H4 (cell line): ENCODE measurements around the gene RALGAPA2. TPM values are rescaled to one million over a fixed set of nuclear protein-coding genes. Genes with fewer than 3 reads are reported as not detected.

Experiments
- DNase-seq: peaks from one replicate; pipeline ENCODE4 v3.0.0-alpha.2; 2015; ENCODE audit warnings: low spot score
- total RNA-seq: library from RNA; depleted of rRNA; stranded (reverse); fragments of >200 nt; shearing (Covaris generic); gene quantifications from 2 replicates; pipeline ENCODE4 v1.2.3, GENCODE V29; 2014

RALGAPA2 gene
- total RNA-seq, 1 experiment from 2014 or later = 4.5 TPM

DNA sequence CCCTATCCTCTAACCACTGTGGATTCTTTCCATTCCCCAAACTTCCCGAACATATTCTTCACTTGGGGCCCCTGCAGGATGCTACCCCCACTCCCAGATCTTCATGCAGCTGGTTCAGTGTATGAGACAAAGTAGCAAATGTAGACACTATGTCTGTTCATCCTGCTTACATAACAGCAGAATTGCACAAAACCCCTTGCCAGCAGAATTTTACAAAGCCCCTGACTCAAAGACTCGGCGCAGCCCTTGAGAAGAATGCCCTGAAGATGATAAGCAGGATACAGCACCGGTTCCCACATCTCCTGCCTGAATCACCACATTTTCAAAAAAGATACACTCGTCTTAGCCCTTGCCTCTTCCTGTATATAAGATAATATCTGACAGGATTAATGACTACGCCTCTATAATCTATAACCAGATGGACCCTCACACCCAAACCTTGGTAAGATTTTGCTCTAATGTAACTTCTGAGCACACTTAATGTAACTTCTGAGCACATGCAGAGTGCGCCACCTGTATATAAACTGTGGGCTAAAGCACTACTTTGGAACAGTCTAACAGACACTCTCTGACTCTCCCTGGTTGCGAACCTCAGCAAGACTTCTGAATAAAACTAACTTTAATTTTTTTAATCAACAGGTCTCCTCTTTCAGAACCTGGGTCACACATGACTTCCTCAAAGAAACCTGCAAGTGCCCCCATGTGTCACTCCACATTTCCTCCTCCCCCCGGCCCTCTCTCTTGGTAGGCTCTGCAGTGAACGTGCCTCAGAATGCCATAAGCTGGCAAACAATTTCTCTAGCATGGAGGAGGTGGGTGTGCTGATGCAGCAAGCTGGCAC is 28.7 kb downstream of the RALGAPA2 start:
- DNase-seq = no peak

DNA sequence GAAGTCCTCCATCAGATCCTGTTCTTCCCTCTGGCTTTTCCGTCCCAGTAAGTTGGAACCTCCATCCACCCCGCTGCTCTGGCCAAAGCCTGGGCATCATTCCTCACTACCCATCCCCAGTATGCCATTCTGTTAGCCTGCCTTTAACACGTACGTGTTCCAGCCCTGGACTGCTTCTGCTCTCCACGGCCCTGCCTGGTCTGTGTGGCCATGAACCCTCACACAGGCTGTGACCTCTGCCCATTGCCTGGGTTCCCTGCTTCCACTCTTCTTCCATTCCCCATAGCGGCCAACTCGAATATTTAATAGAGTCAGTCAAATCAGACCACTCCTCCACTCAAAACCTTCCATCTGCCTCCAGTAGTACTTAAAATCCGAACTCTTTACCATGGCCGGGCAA is 29.4 kb downstream of the RALGAPA2 start:
- no peak for DNase-seq

DNA sequence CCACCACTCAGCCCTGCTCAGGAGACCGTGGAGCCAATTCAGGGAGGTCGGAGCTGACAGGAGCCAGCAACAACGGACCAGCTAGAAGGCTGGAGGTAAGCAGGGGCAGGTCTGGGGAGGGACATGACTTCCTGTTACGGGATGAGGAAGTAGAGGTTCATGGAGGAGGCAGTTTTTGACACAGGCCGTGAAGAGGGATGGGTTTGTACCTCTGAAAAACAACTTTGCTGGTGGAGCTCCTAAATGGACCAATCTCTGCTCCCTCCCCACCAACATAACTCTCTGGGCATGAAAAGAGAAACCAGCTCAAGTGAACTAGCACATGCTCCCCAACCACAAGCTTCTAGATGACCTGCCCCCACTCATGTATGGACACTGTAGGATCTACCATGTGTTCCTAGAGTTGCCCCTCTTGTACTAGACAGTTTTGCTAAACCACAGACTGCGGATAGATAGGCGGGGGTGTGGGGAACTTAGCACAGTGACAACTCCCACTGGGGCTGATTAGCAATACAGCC is 31.4 kb downstream of the RALGAPA2 start:
- DNase-seq = no peak

DNA sequence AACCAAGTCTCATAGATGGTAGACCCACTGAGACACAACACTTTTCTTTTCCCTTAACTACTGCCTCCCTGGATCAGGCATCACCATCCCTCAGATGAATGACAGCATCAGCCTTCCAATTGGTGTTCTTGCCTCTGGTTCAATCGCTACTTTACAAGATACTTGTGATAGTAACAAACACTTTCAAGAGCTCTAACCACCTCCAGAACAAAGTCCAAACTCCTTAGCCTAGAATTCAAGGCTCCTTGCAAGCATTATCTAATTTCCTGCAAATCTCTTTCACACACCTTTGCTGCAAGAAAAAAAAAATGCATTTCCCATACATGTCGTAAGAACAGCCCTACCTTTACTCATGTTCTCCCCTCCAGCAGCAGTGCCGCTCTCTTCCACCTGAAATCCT is 33.1 kb downstream of the RALGAPA2 start:
- DNase-seq = no peak

DNA sequence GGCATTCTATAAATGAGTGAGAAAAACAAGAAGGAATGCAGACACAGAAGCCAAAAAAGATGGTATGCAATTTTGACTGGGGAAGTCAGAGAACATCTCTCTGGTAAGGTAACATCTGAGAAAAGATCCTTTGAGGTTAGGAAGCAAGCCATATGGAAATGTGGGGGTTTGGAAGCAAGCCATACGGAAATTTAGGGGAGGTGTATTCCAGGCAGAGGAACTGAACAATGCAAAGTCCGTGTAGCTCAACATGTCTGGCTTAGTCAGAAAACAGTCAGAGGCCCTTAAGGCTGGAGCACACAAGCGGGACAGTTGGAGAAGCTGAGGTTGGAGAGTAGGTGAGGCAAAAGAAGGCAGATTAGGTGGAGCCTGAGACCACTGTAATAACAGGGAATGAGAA is 35.3 kb downstream of the RALGAPA2 start:
- DNase-seq = no peak

DNA sequence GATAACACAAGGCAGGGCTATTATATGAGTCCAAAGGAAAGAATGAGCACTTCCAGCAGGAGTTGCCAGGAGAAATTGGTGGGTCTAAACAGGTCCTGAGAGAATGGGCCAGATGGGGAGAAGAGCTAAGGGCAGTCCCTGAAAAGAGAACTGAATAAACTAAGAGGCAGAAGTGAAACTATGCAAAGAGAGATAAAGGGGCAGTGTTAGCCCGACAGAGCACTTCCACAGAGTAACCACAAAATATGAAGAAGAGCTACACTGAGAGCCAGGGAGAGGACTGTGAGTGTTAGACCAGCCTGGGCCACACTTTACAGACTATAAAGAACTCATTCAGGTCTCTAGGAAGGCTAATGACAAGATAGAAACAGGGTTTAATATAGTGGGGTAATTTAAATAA is 43.8 kb downstream of the RALGAPA2 start:
- no peak for DNase-seq

DNA sequence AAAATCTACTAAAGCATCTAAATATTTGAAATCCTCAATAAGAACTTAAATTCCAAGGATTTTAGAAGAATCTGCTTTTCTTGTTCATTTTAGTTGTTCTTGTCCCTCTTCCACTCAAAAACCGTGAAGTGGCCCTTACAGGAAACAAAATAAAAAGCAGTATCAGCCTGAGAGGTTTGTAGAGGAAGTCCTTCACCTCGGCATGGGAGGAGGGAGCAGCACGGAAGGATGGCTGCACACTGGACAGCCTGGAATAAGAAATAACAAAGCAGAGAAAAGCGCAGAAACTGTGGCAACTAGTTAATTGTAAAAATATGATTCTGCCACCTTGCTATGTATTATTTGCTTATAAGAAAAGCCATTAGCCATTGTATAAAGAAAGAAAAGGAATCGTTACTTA is 46.1 kb downstream of the RALGAPA2 start:
- DNase-seq = no peak

DNA sequence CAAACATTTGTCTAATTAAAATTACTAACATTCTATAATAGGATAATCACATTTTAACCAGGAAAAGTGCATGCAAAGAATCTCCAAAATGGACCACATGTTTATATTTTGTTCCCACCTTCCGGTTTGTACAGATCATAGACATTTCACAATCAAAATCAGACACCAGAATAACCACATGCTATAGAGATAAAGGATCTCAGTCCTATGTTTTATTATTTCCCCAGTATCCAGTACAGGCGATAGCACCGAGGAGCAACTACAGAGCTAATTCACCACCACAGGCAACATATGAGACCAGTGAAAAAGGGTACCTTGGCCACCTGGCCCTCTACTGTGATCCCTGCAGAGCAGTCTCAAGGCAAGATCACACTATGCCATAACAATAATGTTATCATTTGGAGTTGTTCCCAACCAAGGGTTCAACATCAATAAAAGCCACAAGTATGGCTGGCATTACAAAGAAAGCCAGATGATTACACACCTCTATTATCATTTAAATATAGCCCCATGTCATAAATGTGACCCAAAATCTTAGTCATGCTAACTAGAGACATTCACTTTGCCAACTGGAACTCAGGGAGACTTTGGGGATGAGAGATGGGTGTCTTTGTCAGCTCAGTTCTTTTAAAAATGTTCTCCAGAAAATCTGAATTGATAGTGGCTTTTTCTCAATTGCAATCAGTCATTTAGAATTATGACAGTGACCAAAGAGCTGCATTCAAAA is 46.7 kb downstream of the RALGAPA2 start:
- no peak for DNase-seq

DNA sequence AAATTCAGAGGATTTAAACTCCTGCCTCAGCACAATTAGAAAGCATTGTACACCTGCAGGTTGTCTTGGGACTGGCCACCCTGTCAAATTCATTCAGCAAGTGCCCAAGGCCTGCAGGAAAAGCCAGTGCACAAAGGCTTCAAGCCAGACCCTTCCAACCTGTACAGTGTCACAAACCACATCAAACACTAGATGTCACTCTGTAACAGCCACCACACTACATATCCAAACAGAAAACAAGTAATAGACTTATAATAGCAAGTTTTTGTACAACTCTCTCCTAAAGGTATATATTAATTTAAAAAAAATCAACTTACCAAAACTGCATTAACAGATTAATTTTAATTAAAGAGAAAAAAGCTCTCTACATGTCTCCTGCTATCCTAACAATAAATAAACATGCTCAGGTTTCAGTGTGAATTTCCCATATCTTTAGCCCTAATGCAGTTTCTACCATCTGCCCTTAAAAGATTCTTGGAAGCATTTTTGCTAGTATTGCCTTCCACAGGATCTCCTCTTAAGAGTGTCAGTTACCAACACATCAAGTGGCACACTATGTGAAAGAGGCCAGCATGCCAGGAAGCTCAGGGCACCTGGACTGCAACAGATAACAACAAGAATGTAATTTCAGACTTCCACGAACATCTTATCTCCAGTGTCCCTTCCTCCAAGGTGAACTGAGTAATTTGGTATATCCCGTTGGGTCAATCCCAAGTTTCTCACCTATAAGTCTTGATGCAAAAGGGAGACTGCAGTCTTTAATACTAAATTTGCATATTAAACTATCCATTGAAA is 47.5 kb downstream of the RALGAPA2 start:
- DNase-seq = peak; percentile 57

DNA sequence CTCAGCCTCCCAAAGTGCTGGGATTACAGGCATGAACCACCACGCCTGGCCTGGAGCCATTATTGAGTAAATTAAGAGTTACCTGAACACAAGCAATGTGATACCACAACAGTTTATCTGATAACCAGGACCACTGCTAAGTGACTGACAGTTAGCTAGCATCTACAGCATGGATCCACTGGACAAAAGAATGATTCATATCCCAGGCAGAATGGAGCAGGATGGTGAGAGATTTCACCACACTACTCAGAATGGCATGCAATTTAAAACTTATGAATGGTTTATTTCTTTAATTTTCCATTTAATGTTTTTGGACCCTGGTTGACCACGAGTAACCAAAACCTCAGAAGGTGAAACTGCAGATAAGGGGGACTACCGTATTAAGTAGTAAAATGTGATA is 48.6 kb downstream of the RALGAPA2 start:
- no peak for DNase-seq

DNA sequence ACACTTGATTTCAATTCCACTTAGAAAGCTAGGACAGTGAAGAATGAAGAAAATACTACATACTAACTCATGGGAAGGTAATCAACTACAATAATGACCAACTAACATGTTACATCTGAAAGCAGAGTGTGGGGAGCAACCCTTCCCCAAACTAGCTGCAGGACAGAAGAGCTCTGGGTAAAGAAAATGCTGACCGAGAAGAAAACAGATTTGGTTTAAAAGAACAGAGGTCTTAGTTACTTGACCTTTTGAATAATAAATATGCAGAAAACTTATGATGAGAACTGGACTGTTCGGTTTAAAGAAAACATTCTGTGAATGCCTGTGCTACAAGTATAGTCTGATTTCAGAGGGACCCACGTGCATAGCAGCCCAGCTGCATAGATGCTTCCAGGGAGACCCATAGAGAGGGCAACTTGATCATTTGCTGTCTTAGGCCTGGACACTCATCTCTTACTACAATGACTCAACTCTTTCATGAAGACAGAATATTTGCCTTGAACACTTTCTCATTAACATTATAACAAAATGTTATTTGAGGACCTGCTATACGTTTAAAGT is 53.5 kb downstream of the RALGAPA2 start:
- DNase-seq = no peak

DNA sequence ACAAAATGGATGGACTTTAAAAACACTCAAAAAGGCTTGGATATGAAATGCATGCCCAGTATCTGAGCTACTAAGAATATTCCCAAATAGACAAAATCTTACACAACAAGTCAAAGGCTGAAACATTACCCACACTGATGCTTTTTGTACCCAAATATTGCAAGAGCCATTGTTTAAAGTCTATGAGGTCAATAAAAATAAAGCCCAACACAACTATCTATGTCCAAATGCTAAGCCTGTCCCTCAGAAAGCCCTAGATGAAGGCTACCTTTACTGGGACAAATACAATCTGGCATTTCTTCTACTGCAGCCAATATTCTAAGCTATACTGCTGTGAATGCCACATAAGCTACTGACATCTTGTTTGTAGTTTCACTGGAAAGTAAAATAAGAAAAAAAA is 54.3 kb downstream of the RALGAPA2 start:
- DNase-seq = no peak

DNA sequence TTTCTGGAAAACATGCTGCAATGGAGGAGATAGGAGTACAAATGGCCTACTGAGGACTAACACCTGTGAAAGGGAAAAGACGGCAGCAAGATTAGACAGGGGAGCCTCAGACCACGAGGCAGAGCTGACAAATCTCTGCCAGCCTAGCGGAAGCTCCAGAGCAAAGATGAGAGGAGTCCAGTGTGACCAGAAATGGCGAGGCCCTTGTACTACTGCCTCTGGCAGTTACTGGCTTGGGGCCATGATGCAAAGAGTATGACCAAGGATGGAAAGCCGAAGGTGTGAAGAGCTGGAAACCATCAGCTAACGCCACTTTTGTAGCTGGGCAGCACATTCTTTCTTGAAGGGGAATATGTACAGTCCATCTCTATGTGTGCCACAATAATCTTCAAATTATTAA is 55.4 kb downstream of the RALGAPA2 start:
- DNase-seq = no peak

DNA sequence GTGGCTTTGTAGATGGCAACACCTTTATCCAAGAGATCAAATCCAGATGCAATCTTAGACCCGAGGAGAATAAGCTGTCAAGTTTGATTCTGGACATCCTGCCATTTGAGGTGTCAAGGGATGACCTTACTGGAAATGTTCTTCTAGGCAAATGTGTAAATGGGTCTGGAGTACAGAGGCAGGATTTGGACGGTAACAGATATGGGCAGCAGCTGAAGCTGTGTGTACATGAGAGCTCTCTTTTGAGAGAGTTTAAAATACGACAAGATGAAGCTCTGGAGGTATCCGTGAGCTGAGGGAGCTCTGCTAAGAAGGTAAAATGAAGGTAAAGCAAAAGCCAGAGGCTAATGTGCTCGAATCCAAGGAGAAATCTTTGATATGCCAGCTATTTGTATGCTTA is 56.6 kb downstream of the RALGAPA2 start:
- no peak for DNase-seq

DNA sequence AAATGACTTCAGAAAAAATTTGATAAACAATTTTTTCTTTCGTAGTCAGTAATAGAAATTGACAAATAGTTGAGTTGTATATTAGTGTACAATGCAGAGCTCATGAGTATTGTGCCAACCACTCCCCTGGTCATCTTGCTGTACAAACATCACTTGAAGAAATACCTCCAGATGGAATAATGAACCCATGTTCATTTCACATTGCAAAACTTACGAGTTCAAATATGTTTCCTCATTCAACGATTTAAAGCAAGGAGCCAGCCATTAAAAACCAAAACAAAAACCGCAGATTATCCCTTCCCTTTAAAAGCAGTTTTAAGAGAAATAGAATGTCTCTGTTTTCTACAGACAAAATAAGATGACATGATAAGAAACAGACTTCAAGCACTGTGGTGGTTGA is 62.5 kb downstream of the RALGAPA2 start:
- no peak for DNase-seq

DNA sequence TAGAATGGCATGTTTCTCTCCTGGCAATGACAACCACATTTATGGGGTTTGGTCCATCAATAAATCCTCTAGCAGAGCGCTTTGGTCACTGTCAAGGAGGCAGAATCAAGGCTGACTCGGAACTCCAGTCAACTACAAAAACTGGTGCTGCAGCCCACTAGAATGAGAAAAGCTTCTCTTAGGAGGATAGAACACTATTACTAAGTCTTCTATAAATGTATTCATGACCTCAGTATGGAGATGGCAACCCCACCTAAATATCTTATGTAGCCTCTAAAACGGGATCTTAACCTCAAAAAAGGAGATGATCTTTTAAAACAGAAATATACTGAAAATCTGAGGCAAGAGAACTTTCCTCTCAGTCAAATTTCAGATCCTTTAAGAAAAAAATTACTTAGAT is 68.5 kb downstream of the RALGAPA2 start:
- no peak for DNase-seq

DNA sequence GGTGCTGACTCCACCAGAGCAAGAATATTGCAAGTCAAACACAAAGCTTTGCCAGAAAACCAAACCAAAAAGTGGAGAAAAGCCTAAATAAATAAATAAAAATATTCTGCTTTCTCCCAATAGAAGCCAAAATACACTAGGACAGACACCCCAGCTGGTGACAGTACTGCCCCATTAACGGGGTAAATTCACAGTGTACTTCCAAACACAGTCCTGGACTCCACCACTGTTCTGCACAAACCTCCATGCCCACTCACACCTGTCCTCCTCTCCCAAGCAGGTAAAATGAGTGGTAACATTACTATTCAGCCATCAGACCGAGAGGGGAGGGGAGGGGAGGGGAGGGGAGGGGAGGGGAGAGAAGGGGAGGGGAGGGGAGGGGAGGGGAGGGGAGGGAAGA is 70.7 kb downstream of the RALGAPA2 start:
- no peak for DNase-seq

DNA sequence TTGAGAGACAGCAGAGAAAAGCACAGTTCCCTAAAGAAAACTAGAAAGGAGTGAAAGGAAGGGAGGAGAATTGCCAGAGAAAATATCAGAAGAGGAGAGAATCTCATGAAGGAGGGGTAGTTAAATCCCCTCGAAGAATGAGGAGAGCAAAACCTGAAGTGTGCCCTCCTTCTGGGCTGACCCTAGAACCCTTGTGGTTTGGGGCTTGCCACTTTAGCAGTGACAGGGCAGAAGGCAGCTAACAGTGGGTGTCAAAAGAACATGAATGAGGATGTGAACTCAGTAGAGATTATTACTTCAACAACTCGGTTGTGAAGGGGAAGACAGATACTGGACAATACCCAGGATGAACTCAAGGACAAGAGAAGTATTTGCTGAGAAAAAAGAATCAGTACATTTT is 73.6 kb downstream of the RALGAPA2 start:
- DNase-seq = no peak

DNA sequence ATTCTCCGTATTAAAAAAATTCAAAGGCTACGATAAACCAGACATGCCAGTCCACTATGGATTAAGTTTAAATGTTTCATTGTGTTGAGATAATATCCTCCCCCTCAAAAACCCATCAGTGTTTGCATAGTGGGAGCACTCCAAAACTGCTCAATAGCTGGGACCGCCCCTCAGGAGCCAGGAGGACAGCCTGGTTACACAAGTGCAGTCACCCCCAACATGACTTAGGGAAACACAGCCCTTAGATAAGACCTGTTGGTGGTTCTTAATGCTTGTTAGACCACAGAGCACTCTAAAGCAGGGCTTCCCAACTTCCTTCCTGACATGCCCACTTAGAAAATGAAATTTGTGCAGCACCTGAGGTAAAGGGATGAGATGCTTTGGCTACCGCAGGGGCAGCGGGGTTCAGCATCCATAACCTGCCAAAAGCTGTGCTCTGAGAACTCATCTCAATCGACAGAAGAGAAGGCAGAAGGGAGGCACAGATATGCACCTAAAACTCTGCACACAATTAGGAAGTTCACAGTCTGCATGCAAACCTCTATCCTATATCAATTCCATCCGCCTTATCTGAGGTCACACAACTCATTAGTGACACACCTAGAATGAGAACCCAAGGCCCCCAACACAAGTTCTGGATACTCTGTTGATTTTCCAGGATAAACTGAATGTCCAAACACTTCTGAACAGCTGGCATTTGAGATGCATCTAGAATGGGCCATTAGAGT is 74.3 kb downstream of the RALGAPA2 start:
- DNase-seq = no peak

DNA sequence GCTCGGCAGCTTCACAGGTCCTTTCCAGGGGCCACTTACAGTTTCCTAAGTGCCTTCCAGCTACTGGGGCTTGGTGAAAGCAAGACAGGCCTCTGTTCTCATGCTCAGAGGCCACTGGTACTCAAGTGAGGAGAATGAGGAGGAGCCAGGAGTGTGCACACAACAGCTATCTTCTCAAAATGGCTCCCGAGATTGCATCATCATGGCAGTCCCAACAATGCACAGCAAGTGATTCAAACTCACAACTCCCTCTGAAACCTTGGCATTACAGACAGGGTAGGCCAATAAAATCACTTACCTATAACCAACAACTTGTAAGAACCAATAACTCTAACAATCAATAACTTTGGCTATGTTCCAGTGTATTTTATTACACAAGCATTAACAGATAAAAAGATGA is 77.4 kb downstream of the RALGAPA2 start:
- no peak for DNase-seq

DNA sequence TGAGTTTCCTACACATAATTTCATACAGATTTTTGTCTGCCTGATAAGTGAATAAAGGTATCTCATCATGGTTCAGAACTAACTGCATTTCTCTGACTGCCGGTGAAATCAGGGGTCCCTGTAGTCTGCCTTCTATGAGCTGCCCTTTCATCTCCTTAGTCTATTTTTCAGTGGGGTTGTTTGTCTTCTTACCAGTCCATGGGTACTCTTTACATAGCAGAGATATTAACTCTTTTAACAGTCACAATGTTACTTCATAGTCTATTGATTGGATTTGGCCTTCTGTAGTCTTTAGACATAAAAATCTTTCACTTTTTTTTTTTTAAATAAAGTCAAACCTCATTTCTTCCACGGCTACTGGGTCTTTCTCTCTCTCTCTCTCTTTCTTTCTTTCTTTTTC is 79.8 kb downstream of the RALGAPA2 start:
- DNase-seq = no peak
